ENCODE results near the gene PIGR. TPM values are rescaled to one million over a fixed set of nuclear protein-coding genes. Genes with fewer than 3 reads are reported as not detected.
"Not testable (repeated sequence)": the region's sequence is repeated elsewhere in the genome, so short reads cannot be mapped to it uniquely, and the experiment has no call there.

PIGR gene
- total and polyA plus RNA-seq, 2 of the 8 experiments (the other 6 are each of a cell fraction or from before 2014, with no cell fraction given) = not detected

GRCh38 chr1:206923961-206924557 is 22.2 kb downstream of the PIGR start:
- H3K27me3 ChIP-seq (replicated peaks in 1 of 4; ENCODE audit: control insufficient read depth in 3 of 4, extremely low read depth in 1 of 4, insufficient read depth in 3 of 4, low read length in 3 of 4); H3K23ac ChIP-seq (ENCODE audit: insufficient read length); H3K79me1 ChIP-seq (ENCODE audit: low read depth, low read length); H2AFZ ChIP-seq (ENCODE audit: low read length); H3K27ac ChIP-seq (ENCODE audit: low read depth, low read length); H3K4me1 ChIP-seq (replicated peaks in 1 of 4; ENCODE audit: control insufficient read depth in 3 of 4, insufficient read depth in 4 of 4, low read length in 3 of 4); H3K9me3 ChIP-seq (ENCODE audit: insufficient read depth in 2 of 2, low read depth in 1 of 2, low read length in 1 of 2); H3K36me3 ChIP-seq (ENCODE audit: control insufficient read depth in 2 of 4, insufficient read depth in 4 of 4, low read length in 3 of 4); H3K4me2 ChIP-seq (ENCODE audit: insufficient read depth in 1 of 2, low read depth in 2 of 2, low read length in 2 of 2); H3K79me2 ChIP-seq (ENCODE audit: control insufficient read depth in 1 of 2, insufficient read depth in 2 of 2, low read length in 2 of 2); H3K18ac ChIP-seq (ENCODE audit: extremely low read depth, low read length); DNase-seq (ENCODE audit: low read depth in 1 of 2, low spot score in 2 of 2); H4K5ac ChIP-seq (ENCODE audit: insufficient read length, low read depth, low read length); H3K4me3 ChIP-seq (ENCODE audit: extremely low read depth in 1 of 4, insufficient read depth in 2 of 4, low read depth in 3 of 4, low read length in 4 of 4); H2BK120ac ChIP-seq (replicated peaks; ENCODE audit: low read depth, low read length); FAIRE-seq; POLR2A ChIA-PET (ENCODE audit: partially characterized antibody); H3K14ac ChIP-seq (ENCODE audit: insufficient read length): not testable (repeated sequence)
- Histone ChIP-seq H4K8ac (ENCODE audit: extremely low read depth, insufficient read depth, low read length) (peak overlapping the region; percentile 4; the same call in 1 of the 2 replicates), H4K20me1 (replicated peaks in 1 of 2; ENCODE audit: control insufficient read depth in 1 of 2, insufficient read depth in 2 of 2, low read length in 2 of 2) (peaks cover 0 to 11% of the 10 kb centered on the region in 2 experiments), H3K56ac (replicated peaks; ENCODE audit: insufficient read length, low read depth, low read length) (peak overlapping the region; percentile 94), H3K4ac (replicated peaks; ENCODE audit: insufficient read length, low read depth, low read length) (peak overlapping the region; percentile 63), H3K23me2 (ENCODE audit: low read depth, low read length) (peaks cover 12% of the 10 kb centered on the region), H2BK20ac (ENCODE audit: low read length) (peak overlapping the region; percentile 3; the same call in 1 of the 2 replicates), H3K9ac (replicated peaks in 1 of 4; ENCODE audit: extremely low read depth in 1 of 4, low read depth in 3 of 4, low read length in 3 of 4) (peak overlapping the region in 1 of 4 experiments; percentile 69; a peak in 1 of 7 replicates), H2AK5ac (ENCODE audit: low read depth, low read length) (peak overlapping the region; percentile 91), H2BK15ac (ENCODE audit: low read length) (peak overlapping the region; percentile 90), H2BK12ac (ENCODE audit: low read depth, low read length) (peak overlapping the region; percentile 53), H2BK5ac (ENCODE audit: low read depth, low read length) (peak overlapping the region; percentile 11; the same call in 1 of the 2 replicates), H4K91ac (replicated peaks; ENCODE audit: insufficient read length, low read length) (peak overlapping the region; percentile 96)
- CTCF ChIA-PET (ENCODE audit: partially characterized antibody) = interaction anchor here (1.2 to 13.8 kb wide), 4 partner anchors 5 to 65 kb away, joined by 4 to 226 read pairs (median 98); partner anchors contain the start of gene PIGR
- WGBS, 2 experiments (ENCODE audit: extremely low coverage in 1 of 2, insufficient coverage in 1 of 2, insufficient read length in 1 of 2, insufficient replicate concordance in 2 of 2, low coverage in 1 of 2, low lambda C conversion rate in 2 of 2, missing lambda C conversion rate in 1 of 2) = 90% methylated on average over 4 of the region's 4 CpGs; no CpG with 5 or more reads in 1 of the 2 experiments
